Spleen (tissue), 11 donors: ENCODE results near the gene EPB41. TPM values are rescaled to one million over a fixed set of nuclear protein-coding genes. Genes with fewer than 3 reads are reported as not detected.

Experiments
- DNase-seq: peaks from one replicate; pipeline ENCODE4 v3.0.0-alpha.2; 2020
- H3K27ac ChIP-seq, 8 donors: fragments of 200-600 bp; sonication (generic) in 7 of 8; 1 replicate in 4 of 8; 2 replicates in 4 of 8; pipeline versions ENCODE4 v1.5.0 to v1.8.0; 2016 to 2021; ENCODE audit warnings: inconsistent platforms in 4 of 8, mild to moderate bottlenecking in 4 of 8, moderate library complexity in 1 of 8
- H3K27me3 ChIP-seq, 7 donors: fragments of 200-600 bp; sonication (generic) in 6 of 7; replicated peaks in 1 of 7; 1 replicate in 4 of 7; 2 replicates in 3 of 7; pipeline versions ENCODE4 v1.5.0 to v1.8.0; 2016 to 2021; ENCODE audit warnings: inconsistent platforms in 3 of 7, mild to moderate bottlenecking in 1 of 7
- H3K36me3 ChIP-seq, 6 donors: fragments of 200-600 bp; sonication (generic) in 5 of 6; 1 replicate in 4 of 6; 2 replicates in 2 of 6; pipeline versions ENCODE4 v1.5.0 to v1.8.0; 2016 to 2021; ENCODE audit warnings: inconsistent platforms in 2 of 6
- H3K4me1 ChIP-seq, 6 donors: fragments of 200-600 bp; sonication (generic) in 5 of 6; 1 replicate in 3 of 6; 2 replicates in 3 of 6; pipeline versions ENCODE4 v1.5.0 to v1.8.0; 2016 to 2021; ENCODE audit warnings: inconsistent platforms in 3 of 6
- H3K4me3 ChIP-seq, 8 donors: fragments of 200-600 bp; sonication (generic) in 7 of 8; 1 replicate in 4 of 8; 2 replicates in 4 of 8; pipeline versions ENCODE4 v1.5.0 to v1.8.0; 2016 to 2021; ENCODE audit warnings: inconsistent platforms in 4 of 8, mild to moderate bottlenecking in 4 of 8, moderate library complexity in 2 of 8
- H3K9me3 ChIP-seq, 8 donors: fragments of 200-600 bp; sonication (generic) in 7 of 8; 1 replicate in 4 of 8; 2 replicates in 4 of 8; pipeline versions ENCODE4 v1.5.0 to v1.8.0; 2016 to 2021; ENCODE audit warnings: inconsistent platforms in 4 of 8
- POLR2A ChIP-seq, 3 donors: fragments of 450-650 bp; IDR thresholded peaks; one replicate each; pipeline ENCODE4 v1.5.1; 2017; ENCODE audit warnings: antibody characterized with exemption in 3 of 3, mild to moderate bottlenecking in 1 of 3
- POLR2AphosphoS5 ChIP-seq, 3 donors: sonication (generic); formaldehyde crosslinking; IDR thresholded peaks; one replicate each; pipeline ENCODE4 v1.5.1; 2017; ENCODE audit warnings: antibody characterized with exemption in 3 of 3
- WGBS, 5 donors: extraction: QIAGEN DNeasy Blood & Tissue Kit in 3 of 5; methylation state at CpG; one replicate each; pipeline versions ENCODE4 v1.1.5 to v1.1.7; 2013 to 2018; 5-methylcytosine and 5-hydroxymethylcytosine counted together
- intact Hi-C: fragments of 100-400 bp; cut with DNase I; formaldehyde crosslinking; loops from one replicate; pipeline ENCODE4 v1.15.0; 2023; ENCODE audit warnings: low total_unique reads
- polyA plus RNA-seq, 3 donors: library from polyadenylated mRNA; stranded (reverse); fragments of 200-250 nt; gene quantifications; one replicate each; pipeline ENCODE4 v1.2.1, GENCODE V29; 2013
- total RNA-seq, 7 donors: library from RNA; depleted of rRNA in 3 of 7; stranded (reverse); fragments of >200 nt in 3 of 7; fragmentation: NEBNext Ultra II Directional in 4 of 7; extraction: Animal tissue kit (Norgen Biotek cat#: 25700) in 4 of 7; gene quantifications; one replicate each; pipeline versions ENCODE4 v1.1.0 to v1.2.1, GENCODE V29; 2016 to 2021
- TF ChIP-seq, protein P1 (sequence below), 11 experiments: fragments of 200-600 bp in 7 of 11; fragments of 450-650 bp in 4 of 11; sonication (generic) in 4 of 11; IDR thresholded peaks in 8 of 11; conservative IDR thresholded peaks in 3 of 11; 1 replicate in 7 of 11; 2 replicates in 4 of 11; pipeline versions ENCODE4 v1.4.0 to v1.8.0; 2016 to 2021; ENCODE audit warnings: antibody characterized with exemption in 11 of 11, inconsistent platforms in 4 of 11, mild to moderate bottlenecking in 1 of 11
- donor health status: healthy with polysubstance abuse.
- donor health status: DM: no; HTN: no; CAD: no; lungs with moderate emphysema.
- donor health status: DM: no; HTN: no; CAD: no.
- donor health status: Bipolar disorder and iron deficiency.
- donor health status: healthy.
- donor health status: DM: no; HTN: no; CAD: no.
- donor health status: DM: yes; HTN: yes; CAD: no.

The EPB41 gene
- total and polyA plus RNA-seq, 10 donors = 6.3 to 156 (median 58.8) TPM

- H3K27ac ChIP-seq = peak overlapping the region in 1 of 8 donors; percentile 22
- TF ChIP-seq, protein P1, sequence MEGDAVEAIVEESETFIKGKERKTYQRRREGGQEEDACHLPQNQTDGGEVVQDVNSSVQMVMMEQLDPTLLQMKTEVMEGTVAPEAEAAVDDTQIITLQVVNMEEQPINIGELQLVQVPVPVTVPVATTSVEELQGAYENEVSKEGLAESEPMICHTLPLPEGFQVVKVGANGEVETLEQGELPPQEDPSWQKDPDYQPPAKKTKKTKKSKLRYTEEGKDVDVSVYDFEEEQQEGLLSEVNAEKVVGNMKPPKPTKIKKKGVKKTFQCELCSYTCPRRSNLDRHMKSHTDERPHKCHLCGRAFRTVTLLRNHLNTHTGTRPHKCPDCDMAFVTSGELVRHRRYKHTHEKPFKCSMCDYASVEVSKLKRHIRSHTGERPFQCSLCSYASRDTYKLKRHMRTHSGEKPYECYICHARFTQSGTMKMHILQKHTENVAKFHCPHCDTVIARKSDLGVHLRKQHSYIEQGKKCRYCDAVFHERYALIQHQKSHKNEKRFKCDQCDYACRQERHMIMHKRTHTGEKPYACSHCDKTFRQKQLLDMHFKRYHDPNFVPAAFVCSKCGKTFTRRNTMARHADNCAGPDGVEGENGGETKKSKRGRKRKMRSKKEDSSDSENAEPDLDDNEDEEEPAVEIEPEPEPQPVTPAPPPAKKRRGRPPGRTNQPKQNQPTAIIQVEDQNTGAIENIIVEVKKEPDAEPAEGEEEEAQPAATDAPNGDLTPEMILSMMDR (IDR thresholded peaks at IDR 0.05 in 8 of 11, conservative IDR thresholded peaks at IDR 0.05 in 3 of 11) = no peak
- TF ChIP-seq POLR2A (IDR thresholded peaks at IDR 0.05) = no peak
- no peak for TF ChIP-seq POLR2AphosphoS5 (IDR thresholded peaks at IDR 0.05)
- H3K27me3 ChIP-seq = no peaks in the 10 kb centered on the region
- no peak overlapping the region for H3K4me3 ChIP-seq
- 78 to 96% (median 90%) methylated on average over 2 of the region's 2 CpGs for WGBS, 5 donors
- no peak for DNase-seq
- intact Hi-C loops = no loop called here
- H3K36me3 ChIP-seq = no peaks in the 10 kb centered on the region
- H3K4me1 ChIP-seq = peaks cover 5 to 75% (median 34%) of the 10 kb centered on the region in 6 donors
- H3K9me3 ChIP-seq = peaks cover 0 to 4% (median 0%) of the 10 kb centered on the region in 8 donors
These were observed 18.9 kb downstream of the EPB41 start for GRCh38 chr1:28933277-28933676.

GRCh38 chr1:28933918-28934317, 19.5 kb downstream of the EPB41 start:
- H3K27ac ChIP-seq = no peak overlapping the region
- H3K4me1 ChIP-seq = peaks cover 0 to 74% (median 28%) of the 10 kb centered on the region in 6 donors
- TF ChIP-seq, protein P1 (IDR thresholded peaks at IDR 0.05 in 8 of 11, conservative IDR thresholded peaks at IDR 0.05 in 3 of 11) = no peak
- no peak for TF ChIP-seq POLR2A (IDR thresholded peaks at IDR 0.05)
- no peak for TF ChIP-seq POLR2AphosphoS5 (IDR thresholded peaks at IDR 0.05)
- no peaks in the 10 kb centered on the region for H3K36me3 ChIP-seq
- DNase-seq = no peak
- no peak overlapping the region for H3K4me3 ChIP-seq
- H3K27me3 ChIP-seq = no peaks in the 10 kb centered on the region
- intact Hi-C loops = no loop called here
- peaks cover 0 to 4% (median 0%) of the 10 kb centered on the region in 8 donors for H3K9me3 ChIP-seq

GRCh38 chr1:28934676-28935075, 20.3 kb downstream of the EPB41 start:
- intact Hi-C loops = no loop called here
- no peak for DNase-seq

DNA sequence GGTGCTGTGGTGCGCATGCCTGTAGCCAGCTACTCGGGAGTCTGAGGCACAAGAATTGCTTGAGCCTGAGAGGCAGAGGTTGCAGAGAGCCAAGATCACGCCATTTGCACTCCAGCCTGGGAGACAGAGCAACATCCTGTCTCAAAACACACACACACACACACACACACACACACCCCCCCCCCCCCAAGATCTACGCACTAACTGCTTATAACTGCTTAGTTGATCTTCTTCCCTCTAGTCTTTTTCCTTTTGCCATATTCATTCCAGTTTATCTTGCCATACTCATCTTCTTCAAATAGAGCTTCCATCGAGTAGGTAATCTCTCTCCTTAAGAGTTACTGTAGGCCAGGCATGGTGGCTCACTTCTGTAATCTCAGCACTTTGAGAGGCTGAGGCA, 20.9 kb downstream of the EPB41 start:
- Histone ChIP-seq H3K4me1 (peaks cover 0 to 74% (median 17%) of the 10 kb centered on the region in 6 donors), H3K36me3 (no peaks in the 10 kb centered on the region), H3K27ac (no peak overlapping the region), H3K4me3 (no peak overlapping the region), H3K27me3 (no peaks in the 10 kb centered on the region), H3K9me3 (peaks cover 0 to 4% (median 0%) of the 10 kb centered on the region in 8 donors)
- intact Hi-C loops = no loop called here
- no peak for DNase-seq
- WGBS, 5 donors = 89 to 96% (median 91%) methylated on average over 5 of the region's 5 CpGs
- no peak for TF ChIP-seq POLR2AphosphoS5 (IDR thresholded peaks at IDR 0.05)
- TF ChIP-seq, protein P1 (IDR thresholded peaks at IDR 0.05 in 8 of 11, conservative IDR thresholded peaks at IDR 0.05 in 3 of 11) = no peak
- TF ChIP-seq POLR2A (IDR thresholded peaks at IDR 0.05) = no peak

More at GRCh38 chr1:28934676-28935075, 20.3 kb downstream of the EPB41 start:
- no peak overlapping the region for H3K27ac ChIP-seq
- TF ChIP-seq POLR2A (IDR thresholded peaks at IDR 0.05) = no peak
- H3K27me3 ChIP-seq = no peaks in the 10 kb centered on the region
- H3K9me3 ChIP-seq = peaks cover 0 to 4% (median 0%) of the 10 kb centered on the region in 8 donors
- no peak overlapping the region for H3K4me3 ChIP-seq
- no peaks in the 10 kb centered on the region for H3K36me3 ChIP-seq
- 96 to 100% (median 97%) methylated on average over 5 of the region's 5 CpGs for WGBS, 5 donors
- peaks cover 0 to 74% (median 23%) of the 10 kb centered on the region in 6 donors for H3K4me1 ChIP-seq

DNA sequence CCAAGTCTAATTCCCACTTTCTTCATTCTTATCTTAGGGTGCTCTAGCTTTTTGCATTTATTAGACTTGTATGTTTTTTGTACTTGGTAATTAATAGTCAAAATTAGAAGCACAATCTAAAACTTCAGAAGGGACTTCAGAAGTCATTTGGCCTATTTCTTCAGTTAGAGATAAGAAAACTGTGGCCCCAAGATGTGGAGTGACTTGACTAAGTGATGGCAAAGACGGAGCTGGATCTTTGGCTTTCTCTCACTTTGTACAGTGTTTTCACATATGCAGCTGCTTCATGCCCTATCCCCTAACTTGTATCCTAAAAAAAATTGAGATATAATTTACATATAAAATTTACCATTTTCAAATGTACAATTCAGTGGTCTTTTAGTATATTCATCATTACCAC, 21.7 kb downstream of the EPB41 start:
- no peak for DNase-seq
- H3K4me3 ChIP-seq = no peak overlapping the region
- H3K27me3 ChIP-seq = no peaks in the 10 kb centered on the region
- H3K9me3 ChIP-seq = peaks cover 0 to 4% (median 0%) of the 10 kb centered on the region in 8 donors
- intact Hi-C loops = no loop called here
- TF ChIP-seq POLR2AphosphoS5 (IDR thresholded peaks at IDR 0.05) (no peak), POLR2A (IDR thresholded peaks at IDR 0.05) (no peak)
- TF ChIP-seq, protein P1 (IDR thresholded peaks at IDR 0.05 in 8 of 11, conservative IDR thresholded peaks at IDR 0.05 in 3 of 11) = no peak
- no peaks in the 10 kb centered on the region for H3K36me3 ChIP-seq
- 94 to 98% (median 95%) methylated on average over 1 of the region's 1 CpG for WGBS, 5 donors
- H3K27ac ChIP-seq = no peak overlapping the region
- peaks cover 0 to 72% (median 11%) of the 10 kb centered on the region in 6 donors for H3K4me1 ChIP-seq
